Stomach (tissue), 4 donors: ENCODE data around the gene KCNJ12.

Source experiments
- EP300 ChIP-seq: sonication (generic); formaldehyde crosslinking; IDR thresholded peaks from one replicate; pipeline ENCODE4 v1.6.1; 2017; ENCODE audit warnings: antibody characterized with exemption
- POLR2A ChIP-seq, 4 donors: fragments of 450-650 bp; IDR thresholded peaks; one replicate each; pipeline ENCODE4 v1.6.1; 2016; ENCODE audit warnings: antibody characterized with exemption in 4 of 4, control low read depth in 2 of 4, mild to moderate bottlenecking in 1 of 4, moderate library complexity in 1 of 4
- POLR2AphosphoS5 ChIP-seq, 3 donors: sonication (generic); formaldehyde crosslinking; IDR thresholded peaks; one replicate each; pipeline ENCODE4 v1.6.1; 2016; ENCODE audit warnings: antibody characterized with exemption in 3 of 3
- TF ChIP-seq, protein P1 (sequence below), 7 experiments: fragments of 450-650 bp in 4 of 7; fragments of 200-600 bp in 3 of 7; sonication (generic) in 3 of 7; IDR thresholded peaks; one replicate each; pipeline ENCODE4 v1.5.1; 2016 to 2019; ENCODE audit warnings: antibody characterized with exemption in 7 of 7, control low read depth in 2 of 7, mild to moderate bottlenecking in 1 of 7

DNA sequence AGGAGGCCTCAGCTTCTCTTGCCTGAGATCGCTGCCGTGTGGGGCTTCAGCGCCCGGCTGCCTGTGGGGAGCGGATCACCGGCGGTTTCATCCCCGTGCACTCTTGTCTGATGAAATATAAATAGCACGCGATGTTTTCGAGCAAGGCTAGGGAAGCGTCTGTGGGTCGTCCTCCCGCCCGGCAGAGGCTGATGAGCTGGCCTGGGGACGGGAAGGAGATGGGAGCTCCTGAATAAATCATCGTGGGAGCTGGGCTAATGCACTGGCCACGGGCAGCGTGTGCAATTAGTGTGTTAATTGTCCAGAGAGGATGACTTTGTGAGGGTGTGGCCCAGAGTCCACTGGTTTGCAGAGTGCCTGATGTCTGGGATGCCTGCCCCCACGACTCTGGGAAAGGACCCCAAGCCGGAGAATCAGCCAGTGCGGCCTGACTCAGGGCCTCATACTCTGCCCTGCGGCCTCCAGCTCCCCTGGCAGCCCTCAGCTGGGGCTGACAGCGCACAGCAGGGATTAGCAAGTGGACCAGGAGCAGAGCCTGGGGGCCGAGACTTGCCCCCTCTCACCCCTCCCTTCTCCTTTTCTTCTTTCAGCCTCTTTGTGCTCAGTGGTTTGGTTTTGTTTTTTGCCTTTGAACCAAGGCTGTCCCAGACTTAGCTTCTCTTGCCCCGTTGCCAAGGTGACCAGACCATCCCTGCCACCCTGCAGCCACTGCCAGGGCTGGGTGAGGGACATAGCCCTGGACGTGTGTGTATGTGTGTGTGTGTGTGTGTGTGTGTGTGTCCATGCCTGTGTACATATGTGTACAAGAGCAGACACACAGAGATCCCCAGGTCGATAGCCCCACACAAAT lies 21.4 kb downstream of the KCNJ12 start:
- TF ChIP-seq, protein P1, sequence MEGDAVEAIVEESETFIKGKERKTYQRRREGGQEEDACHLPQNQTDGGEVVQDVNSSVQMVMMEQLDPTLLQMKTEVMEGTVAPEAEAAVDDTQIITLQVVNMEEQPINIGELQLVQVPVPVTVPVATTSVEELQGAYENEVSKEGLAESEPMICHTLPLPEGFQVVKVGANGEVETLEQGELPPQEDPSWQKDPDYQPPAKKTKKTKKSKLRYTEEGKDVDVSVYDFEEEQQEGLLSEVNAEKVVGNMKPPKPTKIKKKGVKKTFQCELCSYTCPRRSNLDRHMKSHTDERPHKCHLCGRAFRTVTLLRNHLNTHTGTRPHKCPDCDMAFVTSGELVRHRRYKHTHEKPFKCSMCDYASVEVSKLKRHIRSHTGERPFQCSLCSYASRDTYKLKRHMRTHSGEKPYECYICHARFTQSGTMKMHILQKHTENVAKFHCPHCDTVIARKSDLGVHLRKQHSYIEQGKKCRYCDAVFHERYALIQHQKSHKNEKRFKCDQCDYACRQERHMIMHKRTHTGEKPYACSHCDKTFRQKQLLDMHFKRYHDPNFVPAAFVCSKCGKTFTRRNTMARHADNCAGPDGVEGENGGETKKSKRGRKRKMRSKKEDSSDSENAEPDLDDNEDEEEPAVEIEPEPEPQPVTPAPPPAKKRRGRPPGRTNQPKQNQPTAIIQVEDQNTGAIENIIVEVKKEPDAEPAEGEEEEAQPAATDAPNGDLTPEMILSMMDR (IDR thresholded peaks at IDR 0.05) = no peak
- TF ChIP-seq POLR2AphosphoS5 (IDR thresholded peaks at IDR 0.05) (peak in 1 of 3 donors; percentile 47), POLR2A (IDR thresholded peaks at IDR 0.05) (no peak), EP300 (no peak)
